ENCODE measurements around the gene CBX5.
A peak's percentile ranks its signal among the peaks of the same experiment; 100 is the strongest.

Gene CBX5

GRCh38 chr12:54306925-54307741 lies 27.2 kb upstream of the CBX5 start:
- peak in 3 of 11 experiments; percentile 36 to 65 (median 59); a peak in 5 of 22 replicates for TF ChIP-seq Cebpa-rat (IDR thresholded peaks at IDR 0.05)
- H3K4me1 ChIP-seq = peaks cover 56 to 100% (median 68%) of the 10 kb centered on the region in 10 experiments
- H3K36me3 ChIP-seq = 0 out of 22 replicates have a peak, but pooled peaks cover 0 to 4% (median 0%) of the 10 kb centered on the region in 11 experiments
- peak overlapping the region in 9 of 11 experiments; percentile 25 to 96 (median 55); a peak in 13 of 22 replicates for H3K9ac ChIP-seq
- H3K27ac ChIP-seq = peak overlapping the region in 10 of 11 experiments; percentile 39 to 100 (median 98); a peak in 19 of 22 replicates
- H4K20me1 ChIP-seq = no peaks in the 10 kb centered on the region
- no peaks in the 10 kb centered on the region for H3K27me3 ChIP-seq
- H3K4me3 ChIP-seq = peak overlapping the region in 3 of 10 experiments; percentile 14 to 20 (median 15); a peak in 3 of 20 replicates
- H3K4me2 ChIP-seq = peak overlapping the region; percentile 63 to 99 (median 94)
- no peaks in the 10 kb centered on the region for H3K9me3 ChIP-seq (replicated peaks in 1 of 11)

- Histone ChIP-seq H3K9ac (peak overlapping the region; percentile 61 to 96 (median 90); a peak in 21 of 22 replicates), H3K4me3 (peak overlapping the region; percentile 20 to 98 (median 50); a peak in 17 of 20 replicates), H4K20me1 (no peaks in the 10 kb centered on the region), H3K4me2 (peak overlapping the region; percentile 85 to 99 (median 96)), H3K27ac (peak overlapping the region; percentile 64 to 100 (median 98); a peak in 21 of 22 replicates), H3K9me3 (replicated peaks in 1 of 11) (no peaks in the 10 kb centered on the region), H3K36me3 (peaks cover 0 to 10% (median 0%) of the 10 kb centered on the region in 11 experiments; a peak in 7 of 22 replicates), H3K27me3 (no peaks in the 10 kb centered on the region), H3K4me1 (peaks cover 78 to 88% (median 86%) of the 10 kb centered on the region in 10 experiments)
- TF ChIP-seq Cebpa-rat (IDR thresholded peaks at IDR 0.05) = peak; percentile 88 to 100 (median 99)
These were observed 24.4 kb upstream of the CBX5 start for GRCh38 chr12:54304187-54304810.

GRCh38 chr12:54303640-54304039 lies 23.7 kb upstream of the CBX5 start:
- no peak for TF ChIP-seq Cebpa-rat (IDR thresholded peaks at IDR 0.05)
- Histone ChIP-seq H3K4me2 (peak overlapping the region; percentile 85 to 99 (median 96)), H3K36me3 (peaks cover 0 to 16% (median 0%) of the 10 kb centered on the region in 11 experiments; a peak in 7 of 22 replicates), H3K9me3 (replicated peaks in 1 of 11) (no peaks in the 10 kb centered on the region), H3K4me1 (peaks cover 81 to 94% (median 90%) of the 10 kb centered on the region in 10 experiments), H3K27me3 (no peaks in the 10 kb centered on the region), H3K9ac (peak overlapping the region in 10 of 11 experiments; percentile 61 to 96 (median 89); a peak in 20 of 22 replicates), H3K4me3 (peak overlapping the region in 6 of 10 experiments; percentile 9 to 98 (median 80); a peak in 8 of 20 replicates), H3K27ac (peak overlapping the region; percentile 46 to 100 (median 98); a peak in 21 of 22 replicates), H4K20me1 (no peaks in the 10 kb centered on the region)

GRCh38 chr12:54301428-54302048 lies 21.6 kb upstream of the CBX5 start:
- peak overlapping the region; percentile 46 to 100 (median 98); a peak in 21 of 22 replicates for H3K27ac ChIP-seq

GRCh38 chr12:54300732-54301427 lies 21.0 kb upstream of the CBX5 start, which contains the start of gene NFE2:
NFE2 (minus strand) TSS chr12:54301015; CDS start chr12:54295248, 5,767 bp downstream.
- peaks cover 80 to 95% (median 90%) of the 10 kb centered on the region in 10 experiments for H3K4me1 ChIP-seq
- peak within 1 kb of the TSS; percentile 76 to 96 (median 87) for H3K9ac ChIP-seq
- TF ChIP-seq Cebpa-rat (IDR thresholded peaks at IDR 0.05) = no peak
- H3K27me3 ChIP-seq = no peaks in the 10 kb centered on the region
- H3K36me3 ChIP-seq = peaks cover 0 to 43% (median 1%) of the 10 kb centered on the region in 11 experiments; a peak in 11 of 22 replicates
- peak within 1 kb of the TSS; percentile 92 to 99 (median 96) for H3K4me2 ChIP-seq
- H3K9me3 ChIP-seq (replicated peaks in 1 of 11) = no peaks in the 10 kb centered on the region
- H3K27ac ChIP-seq = peak within 1 kb of the TSS; percentile 46 to 100 (median 98); a peak in 21 of 22 replicates
- peaks cover 0 to 18% (median 0%) of the 10 kb centered on the region in 11 experiments; a peak in 9 of 22 replicates for H4K20me1 ChIP-seq
- H3K4me3 ChIP-seq = peak within 1 kb of the TSS; percentile 40 to 98 (median 75)

More at GRCh38 chr12:54301428-54302048, 21.6 kb upstream of the CBX5 start:
- peaks cover 0 to 12% (median 0%) of the 10 kb centered on the region in 11 experiments; a peak in 7 of 22 replicates for H4K20me1 ChIP-seq
- peak overlapping the region; percentile 92 to 99 (median 96) for H3K4me2 ChIP-seq
- no peaks in the 10 kb centered on the region for H3K27me3 ChIP-seq
- no peak for TF ChIP-seq Cebpa-rat (IDR thresholded peaks at IDR 0.05)
- no peaks in the 10 kb centered on the region for H3K9me3 ChIP-seq (replicated peaks in 1 of 11)
- H3K4me1 ChIP-seq = peaks cover 80 to 96% (median 90%) of the 10 kb centered on the region in 10 experiments
- H3K4me3 ChIP-seq = peak overlapping the region in 9 of 10 experiments; percentile 56 to 98 (median 76); a peak in 18 of 20 replicates
- H3K36me3 ChIP-seq = peaks cover 0 to 37% (median 0%) of the 10 kb centered on the region in 11 experiments; a peak in 9 of 22 replicates
- H3K9ac ChIP-seq = peak overlapping the region; percentile 76 to 96 (median 87)

- Histone ChIP-seq H3K36me3 (peaks cover 0 to 49% (median 7%) of the 10 kb centered on the region in 11 experiments; a peak in 12 of 22 replicates), H3K4me3 (peak overlapping the region; percentile 40 to 98 (median 75)), H3K27me3 (no peaks in the 10 kb centered on the region), H3K4me2 (peak overlapping the region; percentile 92 to 99 (median 96)), H4K20me1 (peaks cover 0 to 24% (median 0%) of the 10 kb centered on the region in 11 experiments; a peak in 9 of 22 replicates), H3K27ac (peak overlapping the region; percentile 46 to 100 (median 98); a peak in 21 of 22 replicates), H3K4me1 (peaks cover 74 to 94% (median 88%) of the 10 kb centered on the region in 10 experiments), H3K9me3 (replicated peaks in 1 of 11) (no peaks in the 10 kb centered on the region), H3K9ac (peak overlapping the region; percentile 76 to 96 (median 87); a peak in 21 of 22 replicates)
- 0 out of 22 replicates have a peak, but pooled peaks of 1 of the 11 experiments have one; percentile 7 for TF ChIP-seq Cebpa-rat (IDR thresholded peaks at IDR 0.05)
These were observed 20.4 kb upstream of the CBX5 start for GRCh38 chr12:54300225-54300731.

GRCh38 chr12:54299515-54300224 lies 19.7 kb upstream of the CBX5 start:
- Histone ChIP-seq H3K27ac (peak overlapping the region in 10 of 11 experiments; percentile 65 to 100 (median 98); a peak in 21 of 22 replicates), H3K4me1 (peaks cover 68 to 94% (median 88%) of the 10 kb centered on the region in 10 experiments), H4K20me1 (peaks cover 0 to 30% (median 0%) of the 10 kb centered on the region in 11 experiments; a peak in 9 of 22 replicates), H3K36me3 (peaks cover 0 to 55% (median 14%) of the 10 kb centered on the region in 11 experiments; a peak in 13 of 22 replicates), H3K9ac (peak overlapping the region; percentile 76 to 96 (median 87); a peak in 21 of 22 replicates), H3K27me3 (no peaks in the 10 kb centered on the region), H3K4me3 (peak overlapping the region; percentile 40 to 98 (median 75)), H3K4me2 (peak overlapping the region; percentile 92 to 99 (median 96)), H3K9me3 (replicated peaks in 1 of 11) (no peaks in the 10 kb centered on the region)
- no peak for TF ChIP-seq Cebpa-rat (IDR thresholded peaks at IDR 0.05)
